ENCODE results near the gene SMARCAL1. TPM values are rescaled to one million over a fixed set of nuclear protein-coding genes. Genes with fewer than 3 reads are reported as not detected.

SMARCAL1 gene
- total and polyA plus RNA-seq, 2 of the 13 experiments (the other 11 are each of a cell fraction or from before 2014, with no cell fraction given): 12.7 to 21.3 TPM

GRCh38 chr2:216503697-216504375 is 91.6 kb downstream of the SMARCAL1 start (continued):
- TF ChIP-seq POLR2A (IDR thresholded peaks at IDR 0.05; ENCODE audit: insufficient read depth in 1 of 2, low read depth in 2 of 2, low read length in 2 of 2) (peak in 1 of 2 experiments; percentile 61; a peak in 2 of 4 replicates), SATB2 (CRISPR knock-in tag; IDR thresholded peaks at IDR 0.05) (no peak), SOX5 (CRISPR knock-in tag; IDR thresholded peaks at IDR 0.05; ENCODE audit: borderline replicate concordance) (no peak), FOXO1 (CRISPR knock-in tag; IDR thresholded peaks at IDR 0.05) (no peak), ZNF281 (CRISPR knock-in tag; IDR thresholded peaks at IDR 0.05; ENCODE audit: borderline replicate concordance) (no peak), SNAPC5 (CRISPR knock-in tag; IDR thresholded peaks at IDR 0.05; ENCODE audit: borderline replicate concordance) (0 out of 2 replicates have a peak, but pooled peaks have one; percentile 34), RXRA (CRISPR knock-in tag; IDR thresholded peaks at IDR 0.05) (no peak), ZNF337 (CRISPR knock-in tag; IDR thresholded peaks at IDR 0.05; ENCODE audit: borderline replicate concordance, low read depth) (no peak), MAZ (IDR thresholded peaks at IDR 0.05; ENCODE audit: borderline replicate concordance, low read depth, low read length) (no peak), MAZ (CRISPR knock-in tag; IDR thresholded peaks at IDR 0.05; ENCODE audit: low read depth) (no peak), CREB1 (IDR thresholded peaks at IDR 0.05) (no peak), CREB1 (CRISPR knock-in tag; IDR thresholded peaks at IDR 0.05) (0 out of 2 replicates have a peak, but pooled peaks have one; percentile 14), NCOA2 (CRISPR knock-in tag; IDR thresholded peaks at IDR 0.05) (no peak), POLR2AphosphoS5 (IDR thresholded peaks at IDR 0.05; ENCODE audit: low read depth, low read length) (peak; percentile 59; the same call in 1 of the 2 replicates), SSRP1 (CRISPR knock-in tag; IDR thresholded peaks at IDR 0.05) (peak; percentile 95; the same call in 1 of the 2 replicates), ZNF317 (CRISPR knock-in tag; IDR thresholded peaks at IDR 0.05) (no peak), HNRNPLL (IDR thresholded peaks at IDR 0.05; ENCODE audit: low read depth, low read length, poor library complexity, severe bottlenecking) (no peak), EHMT2 (IDR thresholded peaks at IDR 0.05; ENCODE audit: borderline replicate concordance, low read depth, low read length) (no peak), ZNF510 (CRISPR knock-in tag; IDR thresholded peaks at IDR 0.05; ENCODE audit: low read depth) (no peak)
- TF ChIP-seq, protein P1, sequence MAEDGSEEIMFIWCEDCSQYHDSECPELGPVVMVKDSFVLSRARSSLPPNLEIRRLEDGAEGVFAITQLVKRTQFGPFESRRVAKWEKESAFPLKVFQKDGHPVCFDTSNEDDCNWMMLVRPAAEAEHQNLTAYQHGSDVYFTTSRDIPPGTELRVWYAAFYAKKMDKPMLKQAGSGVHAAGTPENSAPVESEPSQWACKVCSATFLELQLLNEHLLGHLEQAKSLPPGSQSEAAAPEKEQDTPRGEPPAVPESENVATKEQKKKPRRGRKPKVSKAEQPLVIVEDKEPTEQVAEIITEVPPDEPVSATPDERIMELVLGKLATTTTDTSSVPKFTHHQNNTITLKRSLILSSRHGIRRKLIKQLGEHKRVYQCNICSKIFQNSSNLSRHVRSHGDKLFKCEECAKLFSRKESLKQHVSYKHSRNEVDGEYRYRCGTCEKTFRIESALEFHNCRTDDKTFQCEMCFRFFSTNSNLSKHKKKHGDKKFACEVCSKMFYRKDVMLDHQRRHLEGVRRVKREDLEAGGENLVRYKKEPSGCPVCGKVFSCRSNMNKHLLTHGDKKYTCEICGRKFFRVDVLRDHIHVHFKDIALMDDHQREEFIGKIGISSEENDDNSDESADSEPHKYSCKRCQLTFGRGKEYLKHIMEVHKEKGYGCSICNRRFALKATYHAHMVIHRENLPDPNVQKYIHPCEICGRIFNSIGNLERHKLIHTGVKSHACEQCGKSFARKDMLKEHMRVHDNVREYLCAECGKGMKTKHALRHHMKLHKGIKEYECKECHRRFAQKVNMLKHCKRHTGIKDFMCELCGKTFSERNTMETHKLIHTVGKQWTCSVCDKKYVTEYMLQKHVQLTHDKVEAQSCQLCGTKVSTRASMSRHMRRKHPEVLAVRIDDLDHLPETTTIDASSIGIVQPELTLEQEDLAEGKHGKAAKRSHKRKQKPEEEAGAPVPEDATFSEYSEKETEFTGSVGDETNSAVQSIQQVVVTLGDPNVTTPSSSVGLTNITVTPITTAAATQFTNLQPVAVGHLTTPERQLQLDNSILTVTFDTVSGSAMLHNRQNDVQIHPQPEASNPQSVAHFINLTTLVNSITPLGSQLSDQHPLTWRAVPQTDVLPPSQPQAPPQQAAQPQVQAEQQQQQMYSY (CRISPR knock-in tag; IDR thresholded peaks at IDR 0.05): no peak
- TF ChIP-seq, protein P2, sequence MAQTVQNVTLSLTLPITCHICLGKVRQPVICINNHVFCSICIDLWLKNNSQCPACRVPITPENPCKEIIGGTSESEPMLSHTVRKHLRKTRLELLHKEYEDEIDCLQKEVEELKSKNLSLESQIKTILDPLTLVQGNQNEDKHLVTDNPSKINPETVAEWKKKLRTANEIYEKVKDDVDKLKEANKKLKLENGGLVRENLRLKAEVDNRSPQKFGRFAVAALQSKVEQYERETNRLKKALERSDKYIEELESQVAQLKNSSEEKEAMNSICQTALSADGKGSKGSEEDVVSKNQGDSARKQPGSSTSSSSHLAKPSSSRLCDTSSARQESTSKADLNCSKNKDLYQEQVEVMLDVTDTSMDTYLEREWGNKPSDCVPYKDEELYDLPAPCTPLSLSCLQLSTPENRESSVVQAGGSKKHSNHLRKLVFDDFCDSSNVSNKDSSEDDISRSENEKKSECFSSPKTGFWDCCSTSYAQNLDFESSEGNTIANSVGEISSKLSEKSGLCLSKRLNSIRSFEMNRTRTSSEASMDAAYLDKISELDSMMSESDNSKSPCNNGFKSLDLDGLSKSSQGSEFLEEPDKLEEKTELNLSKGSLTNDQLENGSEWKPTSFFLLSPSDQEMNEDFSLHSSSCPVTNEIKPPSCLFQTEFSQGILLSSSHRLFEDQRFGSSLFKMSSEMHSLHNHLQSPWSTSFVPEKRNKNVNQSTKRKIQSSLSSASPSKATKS (CRISPR knock-in tag; IDR thresholded peaks at IDR 0.05): no peak
